ENCODE measurements around the gene WDR54.

WDR54 gene

GRCh38 chr2:74407682-74408081 lies 13.8 kb upstream of the WDR54 start:
- no peak for DNase-seq

GRCh38 chr2:74413001-74413698 lies 8.4 kb upstream of the WDR54 start:
- no peak for DNase-seq

- DNase-seq, result peak; percentile 69
These were observed 7.1 kb upstream of the WDR54 start for GRCh38 chr2:74414441-74414840.

- DNase-seq, result peak; percentile 85
These were observed 6.4 kb upstream of the WDR54 start for GRCh38 chr2:74414881-74415761.

GRCh38 chr2:74415762-74416395 lies 5.7 kb upstream of the WDR54 start:
- DNase-seq, result peak; percentile 84

- no peak for DNase-seq
These were observed 4.8 kb upstream of the WDR54 start for GRCh38 chr2:74416778-74417177.

- no peak for DNase-seq
These were observed 4.3 kb upstream of the WDR54 start for GRCh38 chr2:74417197-74417596.

GRCh38 chr2:74417763-74418162 lies 3.8 kb upstream of the WDR54 start:
- no peak for DNase-seq

- DNase-seq, result no peak
These were observed 3.2 kb upstream of the WDR54 start for GRCh38 chr2:74418312-74418711.

GRCh38 chr2:74419345-74419744 lies 2.2 kb upstream of the WDR54 start:
- no peak for DNase-seq

- DNase-seq, result no peak
These were observed 1.5 kb upstream of the WDR54 start for GRCh38 chr2:74420006-74420405.

- DNase-seq, result peak; percentile 53
These were observed 957 bp upstream of the WDR54 start for GRCh38 chr2:74420443-74421103.

GRCh38 chr2:74423231-74424095 lies 1.9 kb downstream of the WDR54 start:
- DNase-seq, result no peak

- no peak for DNase-seq
These were observed 2.8 kb downstream of the WDR54 start for GRCh38 chr2:74424139-74424992.

- DNase-seq, result no peak
These were observed 3.5 kb downstream of the WDR54 start for GRCh38 chr2:74424995-74425406.

GRCh38 chr2:74425523-74425922 lies 4.0 kb downstream of the WDR54 start:
- no peak for DNase-seq

- peak; percentile 27 for DNase-seq
These were observed 4.7 kb downstream of the WDR54 start for GRCh38 chr2:74426181-74426758.

- DNase-seq, result no peak
These were observed 6.0 kb downstream of the WDR54 start for GRCh38 chr2:74427551-74427950.

- DNase-seq, result no peak
These were observed 7.1 kb downstream of the WDR54 start for GRCh38 chr2:74428675-74429074.
